HepG2 (cell line): ENCODE data around the gene ATP9A. TPM values are rescaled to one million over a fixed set of nuclear protein-coding genes. Genes with fewer than 3 reads are reported as not detected.

ENCODE experiments used
- KMT2A ChIP-seq: sonication (generic); formaldehyde crosslinking; IDR thresholded peaks from 2 replicates; pipeline ENCODE4 v1.4.0; 2020; ENCODE audit warnings: missing genetic modification reagents
- NR2C2 ChIP-seq: sonication (generic); formaldehyde crosslinking; IDR thresholded peaks from 2 replicates; pipeline ENCODE4 v1.4.0; 2020; ENCODE audit warnings: missing genetic modification reagents, mild to moderate bottlenecking, moderate library complexity, borderline replicate concordance
- RFXAP ChIP-seq: sonication (generic); formaldehyde crosslinking; IDR thresholded peaks from 2 replicates; pipeline ENCODE4 v1.4.0; 2020; ENCODE audit warnings: missing genetic modification reagents, borderline replicate concordance
- SRSF9 ChIP-seq: fragments of 200-400 bp; formaldehyde crosslinking; IDR thresholded peaks from 2 replicates; pipeline ENCODE4 v1.6.1; 2018; ENCODE audit warnings: borderline replicate concordance, mild to moderate bottlenecking, low read depth, low read length; ENCODE audit not compliant: insufficient read depth, poor library complexity, severe bottlenecking
- ZBTB33 ChIP-seq: sonication (generic); formaldehyde crosslinking; IDR thresholded peaks from 2 replicates; pipeline ENCODE4 v1.4.0; 2020; ENCODE audit warnings: missing genetic modification reagents
- ZFP36 ChIP-seq: fragments of 150-350 bp; IDR thresholded peaks from 2 replicates; pipeline ENCODE4 v1.6.1; 2018; ENCODE audit warnings: borderline replicate concordance, low read length, low read depth; ENCODE audit not compliant: partially characterized antibody
- ZNF121 ChIP-seq: sonication (generic); formaldehyde crosslinking; IDR thresholded peaks from 2 replicates; pipeline ENCODE4 v1.5.0; 2020; ENCODE audit warnings: mild to moderate bottlenecking, missing genetic modification reagents
- ZNF124 ChIP-seq: sonication (generic); formaldehyde crosslinking; IDR thresholded peaks from 2 replicates; pipeline ENCODE4 v1.4.0; 2020; ENCODE audit warnings: missing genetic modification reagents
- ZNF280B ChIP-seq: sonication (generic); formaldehyde crosslinking; IDR thresholded peaks from 2 replicates; pipeline ENCODE4 v1.5.0; 2020; ENCODE audit warnings: missing genetic modification reagents, mild to moderate bottlenecking, borderline replicate concordance
- ZNF557 ChIP-seq: sonication (generic); formaldehyde crosslinking; IDR thresholded peaks from 2 replicates; pipeline ENCODE4 v1.4.0; 2020; ENCODE audit warnings: missing genetic modification reagents
- ZNF598 ChIP-seq: sonication (generic); formaldehyde crosslinking; IDR thresholded peaks from 2 replicates; pipeline ENCODE4 v1.5.1; 2020; ENCODE audit warnings: mild to moderate bottlenecking, missing genetic modification reagents, borderline replicate concordance
- ZNF652 ChIP-seq: IDR thresholded peaks from 2 replicates; pipeline ENCODE4 v1.6.1; 2016; ENCODE audit warnings: low read depth, borderline replicate concordance
- ZNF75D ChIP-seq: sonication (generic); formaldehyde crosslinking; IDR thresholded peaks from 2 replicates; pipeline ENCODE4 v1.8.1; 2023; ENCODE audit warnings: missing genetic modification reagents, mild to moderate bottlenecking, borderline replicate concordance
- ZNF83 ChIP-seq: sonication (generic); formaldehyde crosslinking; IDR thresholded peaks from 2 replicates; pipeline ENCODE4 v1.4.0; 2020; ENCODE audit warnings: missing genetic modification reagents, mild to moderate bottlenecking, borderline replicate concordance
- polyA plus RNA-seq, 8 experiments: library from polyadenylated mRNA; depleted of rRNA in 3 of 8; stranded (reverse) in 7 of 8; unstranded in 1 of 8; fragments of >200 nt; fragmentation: Illumina TruSeq in 4 of 8; extraction: Trizol in 4 of 8; gene quantifications; 2 replicates each; pipeline versions ENCODE4 v1.2.1 to v1.2.3, GENCODE V29; 2011 to 2016; ENCODE audit warnings: low read depth in 4 of 8, missing spikeins in 1 of 8, mixed read lengths in 1 of 8; ENCODE audit not compliant: insufficient read depth in 1 of 8
- total RNA-seq, 5 experiments: library from RNA; depleted of rRNA; stranded (reverse); fragments of >200 nt; fragmentation: Illumina TruSeq; extraction: Trizol; gene quantifications; 2 replicates each; pipeline ENCODE4 v1.2.3, GENCODE V29; 2016; ENCODE audit warnings: low read depth in 1 of 5
- TF ChIP-seq, protein P1 (sequence below): IDR thresholded peaks from 2 replicates; pipeline ENCODE4 v1.6.1; 2018; ENCODE audit warnings: missing genetic modification reagents, mild to moderate bottlenecking, missing compliant biosample characterization
- TF ChIP-seq, protein P2 (sequence below): sonication (generic); formaldehyde crosslinking; IDR thresholded peaks from 2 replicates; pipeline ENCODE4 v1.4.0; 2020; ENCODE audit warnings: missing genetic modification reagents
- TF ChIP-seq, protein P3 (sequence below): sonication (generic); formaldehyde crosslinking; IDR thresholded peaks from 2 replicates; pipeline ENCODE4 v1.8.0; 2022; ENCODE audit warnings: mild to moderate bottlenecking, missing genetic modification reagents, moderate library complexity

Gene ATP9A
- total and polyA plus RNA-seq, 2 of the 13 experiments (the other 11 are each of a cell fraction or from before 2014, with no cell fraction given), result 11.8 to 18.5 TPM

DNA sequence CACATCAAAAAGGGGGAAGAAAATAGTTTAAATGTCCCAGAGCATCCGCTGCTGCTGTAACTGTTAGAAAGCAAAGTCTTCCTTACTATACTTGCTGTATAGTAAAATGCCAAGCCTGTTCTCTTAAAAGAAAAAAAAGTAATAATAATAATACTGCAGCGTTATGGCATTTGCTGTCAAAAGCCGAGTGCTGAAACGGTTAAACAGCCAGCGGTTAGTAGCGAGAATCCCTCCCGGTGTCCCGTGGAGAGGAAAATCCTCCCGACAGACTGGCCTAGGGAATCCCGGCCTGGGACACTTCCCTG, 206.2 kb downstream of the ATP9A start (continued):
- no peak for TF ChIP-seq ZBTB33
- TF ChIP-seq, protein P1, sequence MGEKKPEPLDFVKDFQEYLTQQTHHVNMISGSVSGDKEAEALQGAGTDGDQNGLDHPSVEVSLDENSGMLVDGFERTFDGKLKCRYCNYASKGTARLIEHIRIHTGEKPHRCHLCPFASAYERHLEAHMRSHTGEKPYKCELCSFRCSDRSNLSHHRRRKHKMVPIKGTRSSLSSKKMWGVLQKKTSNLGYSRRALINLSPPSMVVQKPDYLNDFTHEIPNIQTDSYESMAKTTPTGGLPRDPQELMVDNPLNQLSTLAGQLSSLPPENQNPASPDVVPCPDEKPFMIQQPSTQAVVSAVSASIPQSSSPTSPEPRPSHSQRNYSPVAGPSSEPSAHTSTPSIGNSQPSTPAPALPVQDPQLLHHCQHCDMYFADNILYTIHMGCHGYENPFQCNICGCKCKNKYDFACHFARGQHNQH (CRISPR knock-in tag), result no peak
- TF ChIP-seq ZNF75D (CRISPR knock-in tag), result no peak
- TF ChIP-seq, protein P2, sequence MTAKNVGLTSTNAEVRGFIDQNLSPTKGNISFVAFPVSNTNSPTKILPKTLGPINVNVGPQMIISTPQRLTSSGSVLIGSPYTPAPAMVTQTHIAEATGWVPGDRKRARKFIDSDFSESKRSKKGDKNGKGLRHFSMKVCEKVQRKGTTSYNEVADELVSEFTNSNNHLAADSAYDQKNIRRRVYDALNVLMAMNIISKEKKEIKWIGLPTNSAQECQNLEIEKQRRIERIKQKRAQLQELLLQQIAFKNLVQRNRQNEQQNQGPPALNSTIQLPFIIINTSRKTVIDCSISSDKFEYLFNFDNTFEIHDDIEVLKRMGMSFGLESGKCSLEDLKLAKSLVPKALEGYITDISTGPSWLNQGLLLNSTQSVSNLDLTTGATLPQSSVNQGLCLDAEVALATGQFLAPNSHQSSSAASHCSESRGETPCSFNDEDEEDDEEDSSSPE, result no peak
- no peak for TF ChIP-seq RFXAP
- TF ChIP-seq KMT2A (CRISPR knock-in tag), result no peak
- TF ChIP-seq ZNF83 (CRISPR knock-in tag), result no peak
- TF ChIP-seq ZNF121, result no peak
- TF ChIP-seq NR2C2 (CRISPR knock-in tag), result 0 out of 2 replicates have a peak, but pooled peaks have one; percentile 17
- no peak for TF ChIP-seq SRSF9
- TF ChIP-seq ZNF557, result 0 out of 2 replicates have a peak, but pooled peaks have one; percentile 60
- TF ChIP-seq ZNF124 (CRISPR knock-in tag), result no peak
- TF ChIP-seq ZFP36, result peak; percentile 23
- no peak for TF ChIP-seq ZNF598 (CRISPR knock-in tag)
- TF ChIP-seq ZNF652, result peak; percentile 71
- TF ChIP-seq ZNF280B (CRISPR knock-in tag), result no peak
- TF ChIP-seq, protein P3, sequence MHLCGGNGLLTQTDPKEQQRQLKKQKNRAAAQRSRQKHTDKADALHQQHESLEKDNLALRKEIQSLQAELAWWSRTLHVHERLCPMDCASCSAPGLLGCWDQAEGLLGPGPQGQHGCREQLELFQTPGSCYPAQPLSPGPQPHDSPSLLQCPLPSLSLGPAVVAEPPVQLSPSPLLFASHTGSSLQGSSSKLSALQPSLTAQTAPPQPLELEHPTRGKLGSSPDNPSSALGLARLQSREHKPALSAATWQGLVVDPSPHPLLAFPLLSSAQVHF (CRISPR knock-in tag), result no peak
